Esophagus (tissue), 2 donors: Measurements from ENCODE around the gene ENDOD1. TPM values are rescaled to one million over a fixed set of nuclear protein-coding genes. Genes with fewer than 3 reads are reported as not detected.

Source experiments
- H3K27ac ChIP-seq, 2 donors: one replicate each; pipeline ENCODE4 v1.5.1; 2013; ENCODE audit warnings: low read depth in 2 of 2, mild to moderate bottlenecking in 2 of 2, inconsistent platforms in 1 of 2, low read length in 1 of 2, moderate library complexity in 1 of 2
- H3K27me3 ChIP-seq, 2 donors: one replicate each; pipeline ENCODE4 v1.6.1; 2013; ENCODE audit warnings: low read length in 2 of 2, control low read depth in 1 of 2, mild to moderate bottlenecking in 1 of 2; ENCODE audit not compliant: insufficient read depth in 2 of 2, control insufficient read depth in 1 of 2
- H3K36me3 ChIP-seq, 2 donors: one replicate each; pipeline ENCODE4 v1.6.1; 2013; ENCODE audit warnings: low read length in 1 of 2; ENCODE audit not compliant: control insufficient read depth in 2 of 2, insufficient read depth in 2 of 2
- H3K4me1 ChIP-seq, 2 donors: one replicate each; pipeline ENCODE4 v1.6.1; 2013; ENCODE audit warnings: low read length in 1 of 2; ENCODE audit not compliant: control insufficient read depth in 2 of 2, insufficient read depth in 2 of 2
- H3K4me3 ChIP-seq, 2 donors: one replicate each; pipeline ENCODE4 v1.5.1; 2013; ENCODE audit warnings: low read length in 2 of 2, mild to moderate bottlenecking in 2 of 2, low read depth in 1 of 2, moderate library complexity in 1 of 2
- H3K9me3 ChIP-seq, 2 donors: one replicate each; pipeline ENCODE4 v1.6.1; 2013; ENCODE audit warnings: mild to moderate bottlenecking in 2 of 2, low read depth in 1 of 2, low read length in 1 of 2, moderate library complexity in 1 of 2; ENCODE audit not compliant: control insufficient read depth in 2 of 2, insufficient read depth in 1 of 2
- WGBS, 2 donors: extraction: QIAGEN DNeasy Blood & Tissue Kit; methylation state at CpG; one replicate each; pipeline ENCODE4 v1.1.7; 2013; 5-methylcytosine and 5-hydroxymethylcytosine counted together
- polyA plus RNA-seq, 2 donors: library from polyadenylated mRNA; stranded (reverse); fragments of 200-250 nt; gene quantifications; one replicate each; pipeline ENCODE4 v1.2.3, GENCODE V29; 2013
- donor health status: healthy with polysubstance abuse.
- donor health status: Bipolar disorder and iron deficiency.

ENDOD1 gene
- polyA plus RNA-seq, 2 donors, result 7.4 to 17.1 TPM

DNA sequence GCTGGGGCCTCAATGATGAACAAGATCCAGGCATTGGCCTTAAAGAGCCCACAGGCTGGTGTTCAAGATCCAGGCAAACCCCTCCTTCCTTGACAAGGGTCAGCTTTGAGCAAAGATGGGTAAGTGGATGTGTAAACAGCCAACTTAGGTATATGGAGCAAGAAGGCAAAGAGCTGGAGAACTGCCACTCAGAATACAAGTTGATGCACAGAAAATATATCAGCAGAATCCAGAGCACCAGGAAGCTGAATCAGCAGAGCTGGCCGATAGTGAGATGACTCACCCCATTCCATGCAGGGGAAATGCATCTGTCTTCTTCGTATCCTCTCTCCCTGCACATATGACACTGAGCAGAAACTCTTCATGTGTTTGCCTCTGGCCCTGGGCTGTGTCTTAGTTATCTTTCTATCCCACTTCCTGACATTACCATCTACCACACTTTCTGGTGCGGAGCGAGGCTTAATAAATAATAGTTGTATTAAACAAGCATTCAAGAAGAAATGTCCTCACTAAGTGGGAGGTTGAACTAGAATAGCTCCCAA, 57.8 kb downstream of the ENDOD1 start:
- no peak overlapping the region for H3K27ac ChIP-seq
- no peaks in the 10 kb centered on the region for H3K9me3 ChIP-seq
- no peak overlapping the region for H3K4me3 ChIP-seq
- WGBS, 2 donors, result 19 to 32% methylated on average over 4 of the region's 4 CpGs
- no peaks in the 10 kb centered on the region for H3K27me3 ChIP-seq
- H3K36me3 ChIP-seq, result no peaks in the 10 kb centered on the region
- peaks cover 3 to 5% of the 10 kb centered on the region in 2 donors for H3K4me1 ChIP-seq

- Histone ChIP-seq H3K4me3 (no peak overlapping the region), H3K9me3 (no peaks in the 10 kb centered on the region), H3K27ac (no peak overlapping the region), H3K4me1 (peaks cover 3 to 6% of the 10 kb centered on the region in 2 donors), H3K27me3 (no peaks in the 10 kb centered on the region), H3K36me3 (no peaks in the 10 kb centered on the region)
These were observed 58.8 kb downstream of the ENDOD1 start for GRCh38 chr11:95148406-95148805.

- no peaks in the 10 kb centered on the region for H3K27me3 ChIP-seq
- H3K4me1 ChIP-seq, result peaks cover 3 to 10% of the 10 kb centered on the region in 2 donors
- H3K36me3 ChIP-seq, result no peaks in the 10 kb centered on the region
- no peak overlapping the region for H3K27ac ChIP-seq
- 61 to 64% methylated on average over 2 of the region's 2 CpGs for WGBS, 2 donors
- H3K9me3 ChIP-seq, result no peaks in the 10 kb centered on the region
- no peak overlapping the region for H3K4me3 ChIP-seq
These were observed 59.3 kb downstream of the ENDOD1 start for GRCh38 chr11:95148938-95149337.

DNA sequence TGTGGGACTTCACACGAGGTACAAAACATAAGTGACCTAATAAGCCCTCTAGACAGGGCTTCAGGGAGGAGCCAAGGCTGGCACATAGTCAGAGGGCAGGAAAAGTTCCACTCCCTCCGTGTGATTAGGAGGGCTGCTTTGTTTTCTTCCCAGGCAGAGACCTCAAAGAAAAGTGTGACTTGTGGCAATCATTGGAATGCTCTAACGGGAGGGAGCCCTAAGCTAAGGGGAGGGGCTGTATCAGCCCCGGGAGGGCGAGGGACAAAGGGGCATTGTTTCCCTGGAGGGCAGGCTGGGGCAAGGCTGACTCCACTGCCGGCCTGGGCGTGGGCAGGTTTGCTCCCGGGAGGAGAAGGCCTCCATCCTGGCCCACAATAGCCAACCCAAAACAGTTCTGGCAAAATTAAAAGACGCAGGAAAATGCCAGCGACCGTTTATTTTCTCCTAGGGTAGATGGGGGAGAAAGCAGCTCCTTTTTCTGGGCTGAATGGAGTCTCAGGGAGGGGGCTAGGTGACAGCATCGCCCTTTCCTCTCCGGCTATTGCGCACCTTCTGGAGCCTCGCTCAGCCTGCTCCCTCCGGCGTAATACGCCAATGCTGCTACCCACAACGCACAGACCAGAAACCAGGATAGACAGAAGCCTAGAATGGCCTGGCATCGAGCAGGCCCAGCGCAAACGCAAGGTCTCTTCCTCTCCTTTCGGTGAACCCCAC, 60.2 kb downstream of the ENDOD1 start:
- WGBS, 2 donors, result 46 to 51% methylated on average over 23 of the region's 23 CpGs
- Histone ChIP-seq H3K4me1 (peaks cover 1 to 10% of the 10 kb centered on the region in 2 donors), H3K27me3 (no peaks in the 10 kb centered on the region), H3K4me3 (peak overlapping the region; percentile 57 to 65), H3K36me3 (no peaks in the 10 kb centered on the region), H3K9me3 (no peaks in the 10 kb centered on the region), H3K27ac (peak overlapping the region; percentile 75 to 93)

DNA sequence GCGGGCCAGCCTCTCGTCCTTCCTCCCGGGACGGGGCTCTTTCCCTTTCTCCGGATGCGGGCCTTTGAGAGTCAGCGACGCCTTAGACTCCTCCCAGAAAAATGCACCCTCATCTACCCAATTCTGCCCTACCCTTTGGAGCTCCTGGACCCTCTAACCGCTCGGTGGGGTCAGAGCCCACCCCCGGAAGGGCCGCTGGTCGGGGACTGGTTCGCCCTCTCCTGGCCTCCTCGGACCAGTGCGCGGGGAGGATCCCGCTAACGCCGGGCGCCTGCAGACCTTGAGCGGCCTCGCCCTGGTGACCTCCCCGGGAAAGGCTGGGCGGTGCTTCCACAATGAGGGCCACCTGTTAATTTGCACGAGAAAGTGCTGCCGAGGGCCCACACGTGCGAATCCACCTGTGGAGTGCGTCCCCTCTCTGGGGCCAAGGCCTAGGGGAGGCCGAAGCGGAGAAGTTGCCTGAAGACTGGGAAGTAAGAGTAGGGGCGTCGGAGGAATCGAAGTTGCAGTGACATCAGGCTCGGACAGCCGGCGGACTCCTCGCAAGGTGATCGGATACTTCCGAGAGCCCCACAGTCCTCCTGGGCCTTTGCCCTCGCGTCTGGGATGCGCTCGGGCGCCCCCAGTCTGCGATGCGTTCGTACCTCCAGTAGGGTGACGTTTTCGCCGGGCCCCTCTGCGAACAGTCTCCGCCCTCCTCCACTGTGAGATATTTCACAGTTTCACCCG, 61.5 kb downstream of the ENDOD1 start:
- Histone ChIP-seq H3K4me3 (peak overlapping the region; percentile 57 to 65), H3K4me1 (peaks cover 0 to 10% of the 10 kb centered on the region in 2 donors), H3K27ac (peak overlapping the region; percentile 93 to 97), H3K27me3 (no peaks in the 10 kb centered on the region), H3K36me3 (no peaks in the 10 kb centered on the region), H3K9me3 (no peaks in the 10 kb centered on the region)
- 3 to 5% methylated on average over 55 of the region's 55 CpGs for WGBS, 2 donors

- H3K36me3 ChIP-seq, result no peaks in the 10 kb centered on the region
- H3K4me1 ChIP-seq, result peaks cover 0 to 8% of the 10 kb centered on the region in 2 donors
- 33 to 38% methylated on average over 10 of the region's 10 CpGs for WGBS, 2 donors
- H3K27ac ChIP-seq, result peak overlapping the region; percentile 13 to 35
- H3K27me3 ChIP-seq, result no peaks in the 10 kb centered on the region
- no peaks in the 10 kb centered on the region for H3K9me3 ChIP-seq
- H3K4me3 ChIP-seq, result no peak overlapping the region
These were observed 63.5 kb downstream of the ENDOD1 start for GRCh38 chr11:95152876-95153856.

- Histone ChIP-seq H3K4me3 (no peak overlapping the region), H3K27ac (no peak overlapping the region), H3K4me1 (peaks cover 0 to 8% of the 10 kb centered on the region in 2 donors), H3K27me3 (no peaks in the 10 kb centered on the region), H3K9me3 (no peaks in the 10 kb centered on the region), H3K36me3 (no peaks in the 10 kb centered on the region)
- WGBS, 2 donors, result 76 to 83% methylated on average over 1 of the region's 1 CpG
These were observed 64.2 kb downstream of the ENDOD1 start for GRCh38 chr11:95153857-95154246.

- Histone ChIP-seq H3K27ac (no peak overlapping the region), H3K9me3 (no peaks in the 10 kb centered on the region), H3K36me3 (no peaks in the 10 kb centered on the region), H3K4me3 (no peak overlapping the region), H3K27me3 (no peaks in the 10 kb centered on the region), H3K4me1 (peaks cover 0 to 8% of the 10 kb centered on the region in 2 donors)
These were observed 64.9 kb downstream of the ENDOD1 start for GRCh38 chr11:95154514-95154913.

GRCh38 chr11:95155385-95155784, 65.7 kb downstream of the ENDOD1 start:
- no peaks in the 10 kb centered on the region for H3K27me3 ChIP-seq
- no peaks in the 10 kb centered on the region for H3K9me3 ChIP-seq
- peaks cover 0 to 5% of the 10 kb centered on the region in 2 donors for H3K4me1 ChIP-seq
- no peaks in the 10 kb centered on the region for H3K36me3 ChIP-seq
- WGBS, 2 donors, result 95 to 97% methylated on average over 4 of the region's 4 CpGs
- H3K27ac ChIP-seq, result no peak overlapping the region
- no peak overlapping the region for H3K4me3 ChIP-seq
